NCI-H2029 (cell line): ENCODE data around the gene CMIP.
"Not testable (repeated sequence)": the region's sequence is repeated elsewhere in the genome, so short reads cannot be mapped to it uniquely, and the experiment has no call there.

Experiments
- DNase-seq: peaks from one replicate; lab custom pipeline; 2025; lab: John Stamatoyannopoulos, UW

CMIP gene

DNA sequence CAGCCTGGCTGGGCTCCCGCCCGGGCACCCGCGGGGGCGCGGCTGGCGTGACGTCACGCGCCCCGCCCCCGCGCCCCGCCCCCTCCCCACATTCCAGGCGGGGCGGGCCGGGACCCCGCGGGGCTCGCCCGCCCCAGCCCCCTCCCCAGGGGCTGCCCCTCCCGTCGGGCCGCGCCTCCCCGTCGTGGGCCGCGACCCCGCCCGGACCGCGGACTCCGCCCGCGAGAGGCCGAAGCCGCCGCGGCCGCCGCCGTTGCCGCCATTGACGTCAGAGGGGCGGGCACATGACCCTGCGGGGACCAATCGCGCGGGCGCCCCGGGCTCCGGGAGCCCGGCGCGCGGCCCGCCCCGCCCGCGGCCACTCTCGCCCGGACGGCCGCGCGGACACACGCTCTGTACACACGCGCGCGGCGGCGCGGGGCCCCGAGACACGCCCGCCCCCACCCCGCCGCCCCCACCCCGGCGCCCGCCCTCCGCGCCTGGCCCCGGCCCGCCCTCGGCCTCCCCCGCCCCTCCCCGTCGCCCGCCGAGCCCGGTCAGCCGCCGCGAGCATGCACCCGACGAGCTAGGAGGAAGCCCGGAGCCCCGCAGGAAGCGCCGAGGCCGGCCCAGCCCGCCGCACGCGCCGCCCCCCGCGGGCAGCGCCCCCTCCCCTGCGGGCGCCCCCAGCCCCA, at the start of gene CMIP:
Gene CMIP, plus strand, starts transcription at position 361 of the 674 bp plus-strand sequence.
- DNase-seq, result peak; percentile 52

GRCh38 chr16:81394966-81395655, 49.5 kb upstream of the CMIP start:
- DNase-seq, result no peak

DNA sequence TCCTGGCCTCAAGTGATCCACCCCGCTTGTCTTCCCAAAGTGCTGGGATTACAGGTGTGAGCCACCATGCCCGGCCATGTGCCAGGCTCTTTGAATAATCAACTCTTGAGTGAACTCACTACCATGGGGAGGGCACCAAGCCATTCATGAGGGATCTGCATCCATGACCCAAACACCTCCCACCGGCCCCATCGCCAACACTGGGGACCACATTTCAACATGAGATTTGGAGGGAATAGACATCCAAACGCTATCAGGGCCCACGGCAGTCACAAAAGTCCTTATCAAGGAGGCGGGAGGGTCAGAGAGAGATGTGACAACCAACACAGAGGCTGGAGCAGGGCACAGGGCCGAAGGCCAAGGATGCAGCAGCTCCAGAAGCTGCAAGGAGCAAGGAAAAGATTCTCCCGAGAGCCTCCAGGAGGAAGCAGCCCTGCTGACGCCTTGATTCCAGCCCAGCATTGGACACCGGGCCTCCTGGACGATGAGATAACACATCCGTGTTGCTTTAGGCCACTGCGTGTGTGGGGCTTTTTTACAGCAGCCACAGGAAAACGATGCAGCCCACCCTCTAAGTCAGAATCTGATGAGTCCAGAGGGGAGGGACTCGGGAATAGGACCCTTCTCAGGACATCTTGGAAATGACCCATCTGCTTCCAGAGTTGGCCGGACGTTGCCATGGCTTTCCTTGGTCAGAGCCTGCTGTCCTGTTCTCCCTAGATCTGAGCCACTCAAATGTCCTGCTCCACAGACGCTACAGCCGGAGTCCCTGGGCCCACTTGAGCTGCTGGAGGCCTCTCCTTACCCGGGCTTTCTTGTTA, 47.3 kb upstream of the CMIP start:
- DNase-seq, result no peak

- DNase-seq, result no peak
These were observed 46.6 kb upstream of the CMIP start for GRCh38 chr16:81397879-81398520.

- no peak for DNase-seq
These were observed 44.7 kb upstream of the CMIP start for GRCh38 chr16:81399909-81400308.

- DNase-seq, result no peak
These were observed 43.3 kb upstream of the CMIP start for GRCh38 chr16:81401035-81401950.

- no peak for DNase-seq
These were observed 41.4 kb upstream of the CMIP start for GRCh38 chr16:81403208-81403600.

DNA sequence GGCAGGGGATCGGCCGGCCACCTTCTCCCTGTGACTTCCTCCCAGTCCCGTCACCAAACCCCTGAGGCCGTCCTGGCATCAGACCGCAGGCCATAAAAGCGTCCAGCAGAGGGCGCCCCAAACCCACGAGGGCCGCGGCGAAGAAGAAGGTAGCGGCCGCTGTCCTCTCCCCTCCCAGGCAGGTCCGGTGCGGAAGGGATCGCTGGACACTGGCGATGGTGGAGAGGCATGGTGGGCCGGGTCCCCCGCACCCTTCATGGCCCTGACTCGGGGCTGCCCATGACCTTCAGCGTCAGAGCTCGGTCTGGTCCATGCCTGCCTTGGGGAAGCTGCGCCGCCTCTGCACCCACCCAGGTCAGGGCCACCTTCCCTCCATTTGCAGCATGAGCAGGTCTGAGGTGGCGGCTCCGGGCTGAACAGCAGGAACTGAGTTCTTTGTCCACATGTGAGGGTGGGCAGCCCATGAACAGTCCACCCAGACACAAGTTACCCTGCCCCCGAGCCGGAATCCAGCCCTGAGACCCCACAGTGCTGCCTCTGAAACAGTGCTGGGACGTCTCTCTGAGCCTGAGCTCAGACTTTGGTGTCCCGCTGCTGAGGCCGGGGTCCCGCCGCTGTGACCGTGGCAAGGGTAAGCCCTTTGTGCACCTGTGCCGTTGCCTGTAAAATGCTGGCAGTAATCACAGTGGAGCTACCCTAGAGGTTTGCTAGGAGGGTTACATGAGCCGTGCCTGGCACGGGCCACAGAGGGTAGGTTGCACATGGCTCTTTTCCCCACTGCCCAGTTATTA, 40.8 kb upstream of the CMIP start:
- peak; percentile 20 for DNase-seq

- DNase-seq, result not testable (repeated sequence)
These were observed 39.6 kb upstream of the CMIP start for GRCh38 chr16:81405002-81405401.

DNA sequence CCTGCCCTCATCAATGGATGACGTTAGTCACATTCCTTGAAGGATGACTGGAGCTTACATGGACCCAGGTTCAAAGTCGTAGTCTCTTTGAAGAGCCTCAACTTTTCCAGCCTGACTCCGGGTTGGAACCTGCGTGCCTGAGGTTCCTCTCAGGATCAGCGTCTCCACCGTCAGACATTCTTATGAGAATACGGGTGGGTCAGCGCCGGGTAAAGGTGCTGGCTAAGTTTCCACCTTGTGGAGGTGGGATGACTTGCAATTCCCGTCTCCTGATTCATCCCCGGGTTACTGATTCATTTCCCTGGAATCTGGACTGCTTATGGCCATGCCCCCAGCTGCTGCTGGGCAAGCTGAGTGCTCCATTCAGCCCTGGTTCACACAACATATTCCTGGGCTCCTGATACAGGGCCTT, 38.9 kb upstream of the CMIP start:
- DNase-seq, result no peak

DNA sequence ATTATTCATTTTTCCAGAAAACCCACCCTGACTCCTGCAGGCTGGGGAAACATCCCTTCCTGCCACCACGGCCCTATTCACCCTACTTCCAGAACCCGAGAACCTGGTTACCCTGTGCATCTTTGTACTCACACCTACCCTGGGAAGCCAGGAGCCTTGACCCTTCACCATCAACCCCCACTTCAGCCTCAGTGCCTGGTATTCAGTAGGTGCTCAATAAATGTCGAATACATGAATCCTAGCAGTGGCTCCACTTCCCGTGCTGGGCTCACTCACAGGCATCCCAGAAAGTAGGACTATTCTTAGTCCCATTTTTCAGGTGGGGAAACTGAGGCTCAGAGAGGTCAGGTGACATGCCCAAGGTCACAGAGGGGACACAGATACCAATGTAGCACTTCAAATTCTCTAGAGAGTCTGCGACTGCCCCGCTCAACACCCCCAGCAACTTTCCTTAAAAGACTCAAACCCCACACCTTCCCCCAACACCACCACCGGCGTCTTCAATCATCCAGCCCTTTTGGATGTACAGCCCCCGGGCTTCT, 36.1 kb upstream of the CMIP start:
- DNase-seq, result no peak

DNA sequence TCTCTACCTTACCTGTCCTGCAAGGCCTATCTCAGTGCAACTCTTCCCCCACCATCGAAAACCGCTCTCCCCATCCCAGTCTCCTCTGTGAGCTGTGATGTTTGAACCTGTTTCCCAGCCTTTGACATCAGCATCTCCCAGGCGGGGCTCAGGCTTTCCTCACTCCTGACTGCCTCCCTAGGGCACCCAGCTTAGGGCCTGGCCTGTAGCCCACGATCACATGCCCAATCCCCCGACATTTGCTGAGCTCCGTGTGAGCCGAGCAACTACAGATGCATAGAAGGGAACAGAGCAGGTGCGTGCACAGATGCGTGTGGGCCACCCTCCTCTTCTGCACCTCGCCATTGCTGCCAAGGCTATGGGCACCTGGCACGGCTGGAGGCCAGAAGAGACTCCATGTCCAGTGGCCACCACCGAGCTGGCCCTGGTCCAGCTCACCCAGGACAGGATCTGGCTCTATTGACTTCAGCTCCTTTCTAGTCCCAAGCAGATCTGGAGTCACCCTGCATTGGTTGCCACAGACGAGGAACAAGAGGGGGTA, 35.5 kb upstream of the CMIP start:
- no peak for DNase-seq

DNA sequence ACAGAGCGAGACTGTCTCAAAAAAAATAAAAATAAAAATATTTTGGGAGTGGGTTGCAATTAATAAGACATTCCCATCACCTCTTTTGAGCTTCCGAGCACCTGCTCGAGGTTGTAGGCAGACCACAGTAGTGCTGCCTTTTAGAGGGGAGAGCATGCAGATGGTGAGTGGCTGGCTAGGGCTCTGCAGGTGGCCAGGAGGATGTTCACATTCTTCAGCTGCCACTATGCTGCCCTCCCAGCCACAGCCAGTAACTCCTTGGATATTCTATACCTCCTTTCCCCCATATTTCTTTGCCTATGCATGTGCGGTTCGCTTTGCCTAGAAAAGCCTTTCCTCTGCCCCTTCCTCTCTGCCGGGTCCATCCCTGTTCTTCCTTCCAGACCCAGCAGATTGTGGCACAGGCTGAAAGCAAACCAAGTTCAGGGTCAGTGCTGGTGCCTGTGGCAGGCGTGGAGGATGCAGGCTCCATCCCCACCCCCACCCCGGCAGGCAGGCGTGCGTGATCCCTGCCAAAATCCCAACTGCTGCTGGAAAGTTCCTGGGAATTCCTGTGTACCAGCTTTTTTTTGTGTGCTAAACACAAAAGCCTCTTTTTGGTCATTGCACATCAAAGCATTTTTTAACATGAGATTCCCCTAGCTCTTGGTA, 33.8 kb upstream of the CMIP start:
- no peak for DNase-seq

DNA sequence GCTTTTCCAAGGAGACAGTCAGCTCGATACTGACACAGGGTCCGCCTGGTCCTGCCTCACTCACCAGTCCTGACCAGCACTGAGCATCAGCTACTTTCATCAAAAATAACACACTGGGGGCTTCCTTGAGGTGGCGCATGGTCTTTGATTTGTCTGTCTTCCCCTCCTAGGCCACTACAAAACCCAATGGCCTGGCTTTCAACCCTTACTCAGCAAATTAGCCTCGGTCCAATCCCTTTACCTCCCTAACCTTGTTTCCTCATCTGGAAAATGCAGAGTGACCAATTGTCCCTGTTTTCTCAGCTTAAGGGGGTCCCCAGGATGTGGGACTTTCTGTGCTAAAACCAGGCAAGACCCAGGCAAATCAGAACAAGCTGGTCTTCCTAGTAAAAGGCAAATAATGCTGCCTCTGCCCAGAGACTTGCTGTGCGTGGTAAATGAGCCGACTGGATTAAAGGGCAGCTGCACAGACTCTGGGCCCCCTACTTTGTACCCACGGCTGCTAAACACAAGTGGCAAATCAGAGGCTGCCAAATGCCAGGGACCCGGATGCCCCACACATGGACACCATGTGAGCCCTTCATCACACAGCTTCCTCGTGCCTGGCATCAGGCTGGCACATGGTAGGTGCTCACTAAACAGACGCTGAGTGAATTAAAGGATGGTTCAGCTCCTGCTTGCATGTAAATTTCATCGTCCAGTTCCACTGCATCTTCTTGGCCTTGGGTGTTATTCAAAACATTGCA, 31.2 kb upstream of the CMIP start:
- DNase-seq, result no peak

GRCh38 chr16:81415751-81416150, 28.9 kb upstream of the CMIP start:
- DNase-seq, result no peak

- DNase-seq, result no peak
These were observed 27.9 kb upstream of the CMIP start for GRCh38 chr16:81416749-81417148.

DNA sequence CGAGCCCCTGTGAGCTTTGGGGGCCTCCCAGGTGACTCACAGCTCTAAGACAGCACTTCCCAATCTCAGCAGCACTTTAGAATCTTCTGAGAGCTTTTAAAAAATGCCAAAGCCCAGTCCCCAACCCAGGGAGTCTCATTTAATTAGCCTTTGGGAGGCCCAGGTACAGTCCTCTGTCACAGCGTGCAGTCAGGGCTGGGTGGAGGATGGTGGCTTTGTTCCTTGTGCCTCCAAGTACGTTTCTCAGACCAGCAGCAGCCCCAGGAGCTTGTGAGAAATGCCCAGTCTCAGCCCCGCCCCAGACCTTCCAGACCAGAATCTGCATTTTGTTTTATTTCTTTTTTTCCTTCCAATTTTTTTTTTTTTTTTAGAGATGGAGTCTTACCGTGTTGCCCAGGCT, 27.4 kb upstream of the CMIP start:
- DNase-seq, result no peak

GRCh38 chr16:81419806-81420205, 24.8 kb upstream of the CMIP start:
- DNase-seq, result no peak

GRCh38 chr16:81421126-81421525, 23.5 kb upstream of the CMIP start:
- DNase-seq, result no peak
